ENCODE results near the gene ZDHHC14. TPM values are rescaled to one million over a fixed set of nuclear protein-coding genes. Genes with fewer than 3 reads are reported as not detected.
A peak's percentile ranks its signal among the peaks of the same experiment; 100 is the strongest.

ZDHHC14 gene
- total and polyA plus RNA-seq, 2 of the 8 experiments (the other 6 are each of a cell fraction or from before 2014, with no cell fraction given) = 2.9 to 5.3 TPM

- TF ChIP-seq E2F6 (IDR thresholded peaks at IDR 0.05) = peak; percentile 62; the same call in 1 of the 2 replicates
- TF ChIP-seq BCL11A (IDR thresholded peaks at IDR 0.05; ENCODE audit: low read depth in 2 of 2, low read length in 2 of 2) = peak; percentile 14 to 15
- peak; percentile 8 to 22; a peak in 3 of 4 replicates for TF ChIP-seq RAD21 (IDR thresholded peaks at IDR 0.05 in 1 of 2, conservative IDR thresholded peaks at IDR 0.05 in 1 of 2; ENCODE audit: low read depth in 2 of 2, low read length in 2 of 2)
- peak; percentile 68 for TF ChIP-seq BACH1 (IDR thresholded peaks at IDR 0.05; ENCODE audit: low read length)
- TF ChIP-seq NANOG (IDR thresholded peaks at IDR 0.05; ENCODE audit: insufficient read depth, low read depth, low read length, poor library complexity, severe bottlenecking) = peak; percentile 92
- TF ChIP-seq GABPA (IDR thresholded peaks at IDR 0.05; ENCODE audit: borderline replicate concordance, insufficient read depth, low read length) = no peak
- TF ChIP-seq EGR1 (IDR thresholded peaks at IDR 0.05; ENCODE audit: borderline replicate concordance, low read depth, low read length) = 0 out of 2 replicates have a peak, but pooled peaks have one; percentile 41
- TF ChIP-seq SP4 (IDR thresholded peaks at IDR 0.05; ENCODE audit: low read length) = no peak
- TF ChIP-seq TAF1 (IDR thresholded peaks at IDR 0.05; ENCODE audit: low read depth, low read length) = 0 out of 2 replicates have a peak, but pooled peaks have one; percentile 34
- peak; percentile 96 for TF ChIP-seq CTBP2 (IDR thresholded peaks at IDR 0.05; ENCODE audit: borderline replicate concordance, insufficient read depth, insufficient read length, low read length)
- peak; percentile 83 to 98 for TF ChIP-seq HDAC2 (IDR thresholded peaks at IDR 0.05; ENCODE audit: borderline replicate concordance in 1 of 2, low read depth in 2 of 2, low read length in 2 of 2)
- TF ChIP-seq USF2 (IDR thresholded peaks at IDR 0.05; ENCODE audit: low read length) = no peak
- TF ChIP-seq RBBP5 (IDR thresholded peaks at IDR 0.05; ENCODE audit: borderline replicate concordance, low read depth, low read length) = 0 out of 2 replicates have a peak, but pooled peaks have one; percentile 19
- TF ChIP-seq EP300 (IDR thresholded peaks at IDR 0.05; ENCODE audit: borderline replicate concordance in 1 of 2, low read depth in 2 of 2, low read length in 2 of 2) = peak in 1 of 2 experiments; percentile 84; a peak in 2 of 3 replicates
- peak; percentile 76 for TF ChIP-seq SP1 (IDR thresholded peaks at IDR 0.05; ENCODE audit: low read depth, low read length)
- TF ChIP-seq MAX (IDR thresholded peaks at IDR 0.05) = peak; percentile 86
- peak; percentile 71; the same call in 1 of the 2 replicates for TF ChIP-seq KDM1A (IDR thresholded peaks at IDR 0.05; ENCODE audit: borderline replicate concordance, low read length)
- TF ChIP-seq TBP (IDR thresholded peaks at IDR 0.05; ENCODE audit: low read depth, low read length) = peak; percentile 65; the same call in 1 of the 2 replicates
Observed at GRCh38 chr6:157552081-157552747, 171.2 kb downstream of the ZDHHC14 start (continued).
